GM21786 (cell line): ENCODE measurements around the gene BIRC5.
A peak's percentile ranks its signal among the peaks of the same experiment; 100 is the strongest.
"Not testable (repeated sequence)": the region's sequence is repeated elsewhere in the genome, so short reads cannot be mapped to it uniquely, and the experiment has no call there.

Source experiments
- ATAC-seq: cut with Tn5 transposase; IDR thresholded peaks from one replicate; pipeline ENCODE4 v1.9.1; 2021; ENCODE audit not compliant: unreplicated experiment

BIRC5 gene

DNA sequence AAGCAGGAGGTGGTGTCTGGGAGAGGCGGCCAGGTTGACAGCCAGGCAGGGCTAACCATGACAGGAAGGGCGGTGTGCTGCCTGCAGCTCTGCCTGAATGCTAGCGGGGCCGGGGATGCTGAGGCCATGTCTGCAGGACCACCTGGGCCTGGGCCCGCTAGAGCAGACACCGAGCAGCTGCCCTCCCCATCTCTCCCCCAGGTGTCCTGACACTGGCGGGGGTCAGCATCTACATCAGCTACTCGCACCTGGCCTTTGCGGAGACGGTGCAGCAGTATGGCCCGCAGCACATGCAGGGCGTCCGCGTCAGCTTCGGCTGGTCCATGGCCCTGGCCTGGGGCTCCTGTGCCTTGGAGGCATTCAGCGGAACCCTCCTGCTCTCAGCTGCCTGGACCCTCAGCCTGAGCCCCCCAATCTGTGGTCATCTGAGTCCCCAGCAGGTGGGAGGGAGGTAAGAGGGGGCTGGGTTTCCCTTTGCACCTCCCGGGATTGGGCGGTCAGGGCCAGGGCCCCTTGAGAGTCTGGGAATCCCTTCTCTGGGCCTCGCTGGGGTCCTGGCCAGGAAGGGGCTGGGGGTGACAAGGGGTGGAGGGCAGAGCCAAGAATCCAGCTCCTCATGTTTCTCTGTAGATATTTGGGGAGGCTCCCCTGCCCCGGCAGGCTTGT, 24.9 kb downstream of the BIRC5 start:
- ATAC-seq = no peak

DNA sequence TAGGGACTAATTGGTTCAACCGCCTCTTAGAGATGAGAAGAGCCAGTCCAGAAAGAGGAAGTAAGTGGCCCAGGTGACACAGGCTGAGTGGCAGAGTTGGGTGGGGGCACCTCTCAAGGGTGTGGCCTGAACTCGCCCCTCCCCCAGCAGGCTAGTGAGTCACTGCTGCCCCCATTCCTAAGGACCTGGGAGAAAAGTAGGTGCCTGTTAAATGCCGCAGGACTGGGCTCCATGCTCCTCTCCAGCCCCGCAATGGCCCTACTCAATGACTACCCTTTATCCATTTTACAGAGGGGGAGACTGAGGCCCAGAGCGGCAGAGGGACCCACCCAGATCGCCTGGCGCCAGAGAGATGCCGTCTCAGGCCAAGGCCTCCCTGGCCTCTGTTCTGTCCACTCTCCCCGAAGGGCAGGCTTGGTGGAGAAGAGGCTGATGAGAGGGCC, 25.5 kb downstream of the BIRC5 start:
- no peak for ATAC-seq

DNA sequence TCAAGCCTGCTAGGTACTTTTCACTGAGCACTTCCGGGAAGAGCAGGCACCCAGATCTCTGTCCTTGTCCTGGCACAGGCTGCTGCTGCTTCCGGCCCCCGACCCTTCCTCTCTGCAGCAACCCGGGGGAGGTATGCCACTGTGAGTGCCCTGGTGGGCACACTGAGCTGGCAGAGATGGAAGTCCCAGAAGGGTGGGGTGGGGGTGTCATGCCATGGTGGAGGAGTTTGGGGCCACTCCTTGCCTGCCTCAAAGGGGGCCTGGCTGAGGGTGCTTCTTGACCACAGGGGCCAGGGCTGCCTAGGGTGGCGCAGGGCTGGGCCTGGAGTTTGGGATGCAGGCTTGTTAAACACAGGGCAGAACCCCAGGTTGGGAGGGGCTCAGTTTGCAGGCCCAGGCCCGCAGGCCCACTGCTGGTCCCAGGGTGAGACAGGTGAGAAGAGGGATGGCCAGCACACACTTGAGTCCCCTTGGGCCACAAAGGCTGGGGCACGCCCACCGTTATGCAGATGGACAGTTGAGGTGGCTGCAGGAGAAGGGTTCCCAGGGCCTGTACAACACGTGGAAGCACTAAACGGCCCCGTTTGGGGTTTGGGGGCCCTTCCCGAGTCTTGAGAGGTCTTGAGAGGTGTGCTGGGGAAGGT, 26.1 kb downstream of the BIRC5 start:
- no peak for ATAC-seq

DNA sequence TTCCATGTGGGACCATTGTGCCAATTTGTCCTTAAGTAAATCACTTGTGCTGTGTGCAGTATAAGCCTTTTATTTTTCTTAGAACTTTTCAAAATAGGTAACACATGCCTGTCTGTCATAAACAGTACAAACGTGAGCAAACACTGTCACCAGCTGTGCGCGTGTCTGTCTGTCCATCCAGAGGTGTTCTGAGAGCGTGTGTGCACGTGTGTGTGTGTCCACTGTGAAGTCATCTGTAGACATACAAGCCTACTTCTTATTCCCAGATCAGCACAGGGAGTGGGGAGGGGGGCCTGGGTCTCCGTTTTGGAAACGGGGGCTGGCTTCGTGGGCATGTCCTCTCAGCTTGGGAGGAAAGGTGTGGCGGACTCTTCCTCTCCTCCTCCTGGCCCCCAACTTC, 26.8 kb downstream of the BIRC5 start:
- no peak for ATAC-seq

DNA sequence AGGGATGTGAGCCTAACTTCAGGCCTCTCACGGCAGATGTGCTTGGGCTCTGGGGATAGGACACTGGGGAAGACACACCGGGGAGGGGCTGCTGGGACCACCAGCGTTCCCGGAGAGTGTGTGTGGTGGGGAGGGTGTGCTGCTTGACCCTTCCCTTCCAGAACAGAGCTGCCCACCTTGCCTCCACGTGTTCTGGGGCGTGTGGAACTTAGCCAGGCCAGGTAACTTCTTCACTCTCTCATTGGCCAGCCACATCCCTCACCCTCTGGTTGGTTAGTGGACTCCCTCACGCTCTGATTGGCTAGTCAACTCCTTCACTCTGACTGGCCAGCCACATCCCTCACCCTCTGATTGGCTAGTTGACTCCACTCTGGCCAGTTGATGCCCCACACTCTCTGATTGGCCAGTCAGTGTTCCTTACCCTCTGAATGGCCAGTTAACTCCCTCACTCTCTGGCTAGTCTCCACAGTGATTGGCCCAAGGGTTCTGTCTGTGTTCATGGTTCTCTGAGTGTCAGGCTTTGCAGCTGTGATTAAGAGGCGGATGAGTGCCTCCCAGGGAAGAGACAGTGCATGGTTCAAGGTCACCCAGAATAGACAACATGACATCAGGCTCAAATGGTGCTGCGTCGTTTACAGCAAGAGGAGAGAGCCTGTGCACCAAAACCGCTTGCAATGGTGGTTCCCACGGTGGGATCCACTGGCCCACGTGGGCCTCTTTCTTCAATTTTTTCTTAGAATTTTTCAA, 27.4 kb downstream of the BIRC5 start:
- ATAC-seq = no peak

DNA sequence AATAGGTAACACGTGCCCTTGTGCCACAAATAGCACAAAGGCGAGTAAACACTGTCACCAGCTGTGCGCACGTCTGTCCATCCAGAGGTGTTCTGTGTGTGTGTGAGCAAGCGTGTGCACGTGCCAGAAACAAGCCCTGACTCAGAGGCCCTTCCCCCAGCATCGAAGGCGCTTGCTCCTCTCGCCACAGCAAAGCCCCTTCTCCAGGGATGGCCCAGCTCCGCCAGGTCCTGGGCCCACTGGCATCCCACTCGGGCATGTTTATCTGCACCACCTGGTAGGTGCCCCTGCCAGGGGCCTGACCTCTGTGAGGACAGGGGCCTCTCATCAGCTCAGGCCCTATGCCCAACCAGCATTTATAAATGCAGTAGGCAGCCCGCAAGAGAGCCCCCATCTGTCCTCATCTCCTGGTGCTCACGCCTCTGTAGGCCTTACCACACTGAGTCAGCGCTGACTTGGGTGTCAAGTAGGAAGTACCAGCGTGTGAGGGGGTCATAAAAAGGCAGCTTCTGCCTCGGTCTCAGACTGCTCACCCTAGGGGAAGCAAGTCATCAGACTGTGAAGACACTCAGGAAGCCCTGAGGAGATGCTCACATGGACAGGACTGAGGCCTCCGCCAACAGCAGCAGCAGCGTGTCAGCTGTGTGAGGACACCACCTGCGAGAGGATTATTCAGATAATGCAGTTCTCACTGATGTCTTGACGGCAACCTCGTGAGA, 28.1 kb downstream of the BIRC5 start:
- ATAC-seq = no peak

DNA sequence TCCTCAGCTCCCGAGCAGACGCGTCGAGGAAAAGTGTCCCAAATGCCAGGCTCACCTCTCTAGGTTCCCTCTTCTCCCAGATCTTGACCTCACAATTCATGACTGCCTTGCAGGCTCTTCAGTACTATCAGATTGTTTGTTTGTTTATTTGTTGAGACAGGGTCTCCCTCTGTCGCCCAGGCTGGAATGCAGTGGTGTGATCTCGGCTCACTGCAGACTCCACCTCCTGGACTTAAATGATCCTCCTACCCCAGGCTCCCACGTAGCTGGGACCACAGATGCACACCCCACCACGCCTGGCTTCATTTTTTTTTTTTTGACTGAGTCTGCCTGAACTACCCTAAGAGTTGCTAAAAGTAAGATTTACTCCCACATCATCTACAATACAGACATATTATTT, 33.3 kb downstream of the BIRC5 start:
- ATAC-seq = no peak

DNA sequence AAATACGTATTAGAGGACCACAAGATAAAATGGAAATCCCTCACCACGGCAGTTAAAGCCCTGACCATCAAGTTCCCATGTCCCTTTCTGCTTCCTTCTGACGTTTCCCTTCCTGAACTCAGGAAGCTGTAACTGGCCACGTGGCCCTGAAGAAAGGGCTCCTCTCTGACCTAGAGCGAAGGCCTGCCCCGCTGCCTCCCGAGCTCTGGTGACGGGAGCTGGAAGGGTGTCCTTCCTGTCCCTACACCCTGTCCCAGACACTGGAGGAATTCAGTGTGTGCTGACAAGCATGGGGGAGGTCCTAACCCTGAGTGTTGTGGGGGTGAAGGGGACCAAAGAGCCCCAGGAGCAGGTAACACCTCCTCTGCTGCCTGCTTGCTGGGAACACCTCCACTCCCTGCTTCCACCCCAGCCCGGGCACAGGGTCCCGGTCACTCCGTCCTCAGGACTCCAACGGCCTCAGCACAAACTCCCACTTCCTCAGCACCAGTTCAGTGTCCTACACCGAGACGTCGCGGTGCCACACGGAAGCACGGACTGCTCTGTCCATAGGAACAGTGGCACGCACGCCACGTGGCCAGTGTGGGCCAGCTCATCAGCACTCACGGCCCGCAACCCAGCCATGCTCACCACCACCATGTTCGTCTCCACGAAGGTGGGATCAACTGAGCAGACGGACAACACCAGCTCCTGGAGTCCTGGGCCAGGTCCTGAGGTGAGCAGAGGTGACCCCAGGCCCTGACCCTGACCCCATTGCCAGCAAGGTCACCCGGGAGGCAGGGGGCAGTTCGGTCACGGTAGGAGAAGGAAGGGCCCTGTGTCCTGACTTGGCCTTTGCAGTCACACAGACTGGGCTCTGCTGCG, 34.2 kb downstream of the BIRC5 start:
- no peak for ATAC-seq

DNA sequence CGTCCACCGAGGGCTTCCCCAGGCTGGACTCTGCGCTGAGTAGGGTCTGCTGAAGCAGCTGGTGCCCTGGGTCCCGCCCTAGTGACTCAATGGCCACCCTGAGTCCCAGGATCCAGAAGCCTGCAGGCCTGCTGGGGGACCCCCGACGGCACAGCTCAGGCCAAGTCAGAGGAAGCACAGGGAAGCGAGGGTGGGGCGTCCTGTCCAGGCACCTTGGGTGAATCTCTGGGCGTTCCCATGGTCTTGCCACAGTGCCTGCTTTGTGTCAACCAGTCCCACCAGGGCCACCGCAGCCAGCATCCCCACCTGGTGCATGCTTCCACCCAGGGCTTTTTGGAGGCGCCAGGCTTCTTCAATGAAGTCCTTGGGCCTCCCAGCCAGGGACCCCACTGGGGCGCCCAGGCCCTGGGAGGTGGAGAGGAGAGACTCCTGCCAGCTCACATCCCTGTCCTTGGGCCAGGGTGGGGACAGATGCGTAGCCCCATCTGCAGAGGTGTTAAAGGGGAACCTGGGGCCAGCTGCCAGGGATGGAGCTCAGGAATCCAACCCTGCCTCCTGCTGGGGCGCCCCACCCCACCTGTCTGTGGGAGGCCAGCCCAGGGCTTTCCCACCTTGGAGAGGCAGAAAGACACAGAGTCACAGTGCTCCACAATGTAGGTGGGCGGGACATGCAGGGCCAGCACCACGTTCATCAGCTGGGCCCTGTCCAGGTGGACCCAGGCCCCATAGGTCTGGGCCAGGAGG, 35.2 kb downstream of the BIRC5 start:
- ATAC-seq = no peak

DNA sequence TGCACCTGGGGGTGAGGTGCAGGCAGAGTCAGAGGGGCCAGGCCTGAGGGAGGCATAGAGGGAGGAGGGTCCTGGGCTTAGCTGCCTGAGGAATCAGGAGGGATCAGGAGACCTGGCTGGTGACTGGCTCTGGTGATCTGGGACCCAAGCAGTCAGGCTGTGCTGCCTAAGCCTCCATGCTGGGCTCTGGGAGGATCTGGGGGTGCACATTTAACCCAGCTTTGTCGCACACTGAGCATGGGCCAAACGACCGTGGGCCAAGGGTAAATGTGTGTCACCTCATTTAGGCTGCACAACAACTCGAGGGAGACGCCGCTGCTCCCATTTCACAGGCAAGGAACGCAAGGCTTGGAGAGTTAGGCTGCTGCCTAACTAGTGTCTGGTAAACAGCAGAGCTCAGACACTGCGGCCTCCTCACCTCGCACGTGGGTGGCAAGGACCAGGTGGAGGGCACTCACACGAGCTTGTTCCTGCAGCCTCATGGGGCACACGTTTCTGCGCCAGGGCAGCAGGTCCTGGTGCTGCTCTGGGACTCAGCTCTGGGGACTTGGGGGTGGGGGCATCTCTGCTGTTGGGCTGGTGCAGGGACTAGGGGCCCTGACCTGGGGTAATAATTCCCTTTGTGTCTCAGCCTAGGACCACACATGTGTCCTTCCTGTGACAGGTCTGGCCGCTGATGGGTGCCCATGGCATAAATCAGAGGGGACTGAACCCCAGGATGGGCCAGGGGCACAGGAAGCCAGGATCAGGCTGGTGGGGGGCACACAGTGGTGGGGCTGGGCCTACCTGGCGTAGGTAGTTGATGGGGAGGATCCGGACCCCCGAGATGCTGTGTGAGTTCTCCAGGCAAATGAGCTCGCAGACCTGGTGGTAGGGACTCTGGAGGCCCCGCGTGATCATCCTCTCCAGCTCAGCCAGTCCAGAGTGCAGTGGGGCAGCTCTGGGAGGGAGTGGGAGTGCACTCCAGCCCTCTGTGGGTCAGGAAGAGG, 36.1 kb downstream of the BIRC5 start:
- no peak for ATAC-seq

DNA sequence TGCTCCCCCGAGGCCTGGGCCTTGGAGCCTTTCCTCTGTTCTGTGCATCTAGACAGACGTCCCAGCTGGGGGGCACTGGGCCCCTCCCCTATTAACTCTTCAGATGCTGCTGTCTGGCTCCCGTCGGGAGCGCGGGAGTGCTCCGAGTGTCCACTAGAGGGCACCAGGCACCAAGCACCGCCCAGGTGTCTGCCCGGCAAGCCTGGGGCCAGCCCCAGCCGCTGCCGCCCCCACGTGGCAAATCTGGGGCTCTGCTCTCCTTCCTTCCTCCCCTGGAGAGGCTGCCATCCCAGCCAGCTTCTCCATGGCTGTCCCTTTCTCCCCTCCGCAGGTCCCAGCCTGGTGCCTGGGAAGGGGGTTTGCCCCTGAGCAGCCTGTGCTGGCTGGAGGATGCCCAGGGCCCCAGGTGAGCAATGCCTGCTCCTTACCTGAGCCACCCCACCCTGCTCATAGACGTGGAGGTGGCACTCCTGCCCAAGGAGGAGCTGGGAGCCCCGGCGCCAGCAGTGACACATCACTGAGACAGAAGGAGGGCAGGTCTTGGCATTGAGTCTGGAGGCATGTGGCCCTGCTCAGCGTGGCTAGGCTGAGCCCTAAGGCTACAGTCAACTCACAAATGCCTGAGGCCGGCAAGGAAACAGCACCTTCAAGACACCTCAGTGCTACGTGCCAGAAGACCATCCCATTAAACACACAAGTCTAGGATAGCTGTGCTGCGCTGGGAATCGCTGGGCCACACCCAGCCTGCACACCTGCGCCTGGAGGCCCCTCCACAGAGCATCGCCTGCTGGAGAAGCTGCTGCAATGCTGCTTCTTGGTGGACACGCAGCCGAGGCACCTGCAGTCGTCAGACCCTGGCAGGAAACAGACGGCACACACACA, 37.1 kb downstream of the BIRC5 start:
- ATAC-seq = peak; percentile 47

DNA sequence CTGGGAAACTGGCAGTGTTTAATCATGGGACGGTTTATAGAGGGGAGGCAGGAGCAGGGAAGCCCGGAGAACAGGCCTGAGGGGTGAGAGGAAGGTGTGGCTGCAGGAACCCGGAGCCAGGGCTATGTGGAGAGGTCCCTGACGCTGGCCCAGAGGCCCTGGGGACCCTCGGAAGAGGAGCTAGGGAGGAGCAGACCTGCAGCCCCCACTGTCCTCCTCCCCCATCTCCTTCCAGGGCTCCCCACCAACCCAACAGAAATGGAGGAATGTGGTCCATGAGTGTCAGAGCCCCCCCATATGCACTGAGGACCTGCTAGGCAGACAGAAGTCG, 37.7 kb downstream of the BIRC5 start:
- ATAC-seq = no peak

DNA sequence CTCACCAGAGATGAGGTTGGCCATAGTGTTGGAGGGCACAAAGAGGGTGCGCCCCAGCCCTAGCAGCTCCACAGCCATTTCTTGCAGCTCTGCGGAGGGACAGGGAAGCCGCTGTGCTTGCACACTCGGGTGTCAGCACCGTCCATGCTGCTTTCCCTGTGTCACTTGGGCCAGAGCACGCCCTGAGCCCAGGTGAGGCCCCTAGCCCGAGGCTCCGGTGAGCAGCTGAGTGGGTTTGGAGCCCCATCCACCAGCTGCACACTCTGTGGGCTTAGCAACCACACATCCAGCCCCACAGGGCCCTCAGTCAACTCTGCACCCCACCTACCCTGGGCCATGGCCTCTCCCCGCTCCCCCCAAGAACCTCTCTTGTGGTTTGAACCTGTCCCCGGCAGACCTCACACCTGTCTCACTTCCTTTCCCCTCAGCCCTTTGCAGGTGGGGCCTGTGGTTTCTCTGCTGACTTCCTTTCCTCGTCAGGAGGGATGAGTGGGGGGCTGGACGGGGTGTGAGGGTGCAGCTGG, 38.1 kb downstream of the BIRC5 start:
- no peak for ATAC-seq

DNA sequence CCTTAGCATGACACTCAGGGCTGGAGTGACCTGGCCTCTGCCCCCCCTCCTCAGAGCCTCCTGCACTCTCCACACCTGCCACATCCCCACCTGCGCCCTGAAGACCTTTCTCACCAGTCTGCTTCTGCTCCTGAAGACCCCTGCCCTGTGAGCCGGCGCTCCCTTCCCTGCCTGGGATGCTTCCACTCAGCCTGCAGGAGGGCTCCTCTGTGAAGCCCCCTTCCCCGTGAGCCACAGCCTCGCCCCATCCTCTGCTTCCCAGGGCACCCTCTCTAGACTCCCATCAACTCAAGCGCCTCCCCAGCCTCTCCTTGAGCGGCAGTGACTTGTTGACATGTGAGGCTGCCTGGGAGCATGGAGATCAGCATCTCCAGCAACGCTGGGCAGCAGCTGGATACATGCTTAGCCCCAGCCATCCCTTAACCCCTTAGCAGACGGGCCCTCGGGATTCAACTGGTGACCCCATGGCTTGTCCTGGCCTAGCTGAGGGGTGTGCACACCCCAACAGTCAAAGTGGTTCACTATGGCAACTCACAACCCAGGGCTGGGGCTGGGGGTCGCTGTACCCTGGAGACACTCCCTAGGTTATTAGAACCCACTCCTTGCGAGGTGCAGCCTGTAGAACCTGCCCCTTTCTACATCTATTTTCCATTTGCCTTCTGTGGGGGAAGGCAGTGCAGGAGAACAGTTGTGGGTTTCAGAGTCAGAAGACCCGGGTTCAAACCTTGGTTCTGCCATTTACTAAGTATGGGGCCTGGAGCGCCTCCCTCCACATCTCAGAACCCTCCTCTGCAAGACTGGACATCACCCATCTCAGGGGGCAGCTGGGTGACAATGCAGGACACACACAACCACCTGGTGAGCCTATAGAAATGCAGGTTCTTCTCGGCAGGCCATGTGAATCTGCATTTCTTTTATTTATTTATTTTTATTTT, 38.9 kb downstream of the BIRC5 start:
- no peak for ATAC-seq

DNA sequence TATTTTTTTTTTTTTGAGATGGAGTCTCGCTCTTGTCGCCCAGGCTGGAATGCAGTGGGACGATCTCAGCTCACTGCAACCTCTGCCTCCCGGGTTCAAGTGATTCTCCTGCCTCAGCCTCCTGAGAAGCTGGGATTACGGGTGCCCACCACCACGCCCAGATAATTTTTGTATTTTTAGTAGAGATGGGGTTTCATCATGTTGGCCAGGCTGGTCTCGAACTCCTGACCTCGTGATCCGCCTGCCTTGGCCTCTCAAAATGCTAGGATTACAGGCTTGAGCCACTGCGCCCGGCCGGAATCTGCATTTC, 39.5 kb downstream of the BIRC5 start:
- ATAC-seq = not testable (repeated sequence)

DNA sequence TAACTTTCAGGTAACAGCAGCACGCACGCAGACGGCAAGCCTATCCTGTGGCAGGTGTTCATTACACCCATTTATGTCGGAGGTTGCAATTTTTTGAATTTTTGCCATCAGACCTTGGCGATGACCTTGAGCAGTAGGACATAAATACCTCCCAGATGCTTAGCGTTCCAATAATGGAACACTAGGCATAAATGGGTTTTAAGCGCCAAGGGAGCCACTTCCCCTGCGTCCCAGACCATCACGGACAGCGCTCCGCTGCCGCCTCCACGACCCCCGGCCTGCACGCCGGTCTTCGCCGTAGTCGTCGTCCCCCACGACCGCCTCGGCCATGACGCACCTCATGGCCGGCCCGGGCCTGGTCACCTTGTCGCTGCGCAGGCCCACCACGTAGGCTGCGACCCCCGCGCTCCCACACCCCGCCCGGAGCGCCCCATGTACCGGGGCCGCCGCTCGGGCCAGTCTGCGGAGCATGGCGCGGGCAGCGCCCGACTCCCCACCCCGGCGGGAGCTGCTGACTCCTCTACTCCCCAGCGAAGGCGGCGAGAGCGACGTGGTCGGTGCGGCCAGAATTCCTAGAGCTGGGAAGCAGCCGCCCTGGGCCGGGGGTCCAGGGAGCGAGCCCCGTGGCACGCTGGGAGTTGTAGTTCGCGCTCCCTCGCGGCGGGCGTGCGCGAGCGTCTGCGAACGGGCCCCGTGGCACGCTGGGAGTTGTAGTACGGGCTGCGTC, 40.1 kb downstream of the BIRC5 start:
- ATAC-seq = peak; percentile 52
